CD14-positive monocyte (primary cell): Measurements from ENCODE around the gene IL12B. TPM values are rescaled to one million over a fixed set of nuclear protein-coding genes. Genes with fewer than 3 reads are reported as not detected.

Experiments used
- DNase-seq, 3 donors: peaks; one replicate each; pipeline ENCODE4 v3.0.0-alpha.2; 2011 to 2022
- H2AFZ ChIP-seq: 2 replicates; pipeline ENCODE4 v1.6.0; 2012; ENCODE audit warnings: mild to moderate bottlenecking, low read depth, low read length, inconsistent platforms; ENCODE audit not compliant: insufficient read depth, poor library complexity, severe bottlenecking
- H3K27ac ChIP-seq, 2 donors: 1 replicate in 1 of 2; 2 replicates in 1 of 2; pipeline ENCODE4 v1.5.1; 2012 to 2013; ENCODE audit warnings: low read length in 2 of 2, control low read depth in 1 of 2, inconsistent platforms in 1 of 2, low read depth in 1 of 2, mild to moderate bottlenecking in 1 of 2
- H3K27me3 ChIP-seq, 2 donors: one replicate each; pipeline versions ENCODE4 v1.6.0 to v1.6.1; 2011 to 2013; ENCODE audit warnings: low read length in 2 of 2; ENCODE audit not compliant: control insufficient read depth in 2 of 2, insufficient read depth in 2 of 2
- H3K36me3 ChIP-seq, 2 donors: replicated peaks in 1 of 2; 1 replicate in 1 of 2; 2 replicates in 1 of 2; pipeline versions ENCODE4 v1.5.1 to v1.6.1; 2012 to 2013; ENCODE audit warnings: low read length in 2 of 2, control low read depth in 1 of 2, inconsistent platforms in 1 of 2, mild to moderate bottlenecking in 1 of 2; ENCODE audit not compliant: insufficient read depth in 2 of 2, control insufficient read depth in 1 of 2
- H3K4me1 ChIP-seq, 2 donors: 1 replicate in 1 of 2; 2 replicates in 1 of 2; pipeline versions ENCODE4 v1.5.1 to v1.6.1; 2012 to 2013; ENCODE audit warnings: low read length in 2 of 2, control low read depth in 1 of 2, inconsistent platforms in 1 of 2, mild to moderate bottlenecking in 1 of 2, moderate library complexity in 1 of 2; ENCODE audit not compliant: insufficient read depth in 2 of 2, control insufficient read depth in 1 of 2
- H3K4me2 ChIP-seq: replicated peaks from 2 replicates; pipeline ENCODE3; 2012; ENCODE audit warnings: low read length, moderate library complexity, mild to moderate bottlenecking; ENCODE audit not compliant: poor library complexity, severe bottlenecking; ENCODE audit errors: extremely low read depth
- H3K4me3 ChIP-seq, 3 experiments: fragments of 200-600 bp in 1 of 3; sonication (generic) in 1 of 3; replicated peaks in 1 of 3; 1 replicate in 2 of 3; 2 replicates in 1 of 3; pipeline ENCODE4 v1.5.1; 2011 to 2013; ENCODE audit warnings: low read length in 3 of 3, mild to moderate bottlenecking in 3 of 3, control low read depth in 2 of 3, low read depth in 2 of 3, inconsistent platforms in 1 of 3, moderate library complexity in 1 of 3
- H3K79me2 ChIP-seq: 2 replicates; pipeline ENCODE4 v1.6.0; 2012; ENCODE audit warnings: mild to moderate bottlenecking, control low read depth, inconsistent platforms, low read length, moderate library complexity; ENCODE audit not compliant: insufficient read depth
- H3K9ac ChIP-seq: 2 replicates; pipeline ENCODE4 v1.6.0; 2017; ENCODE audit warnings: low read length, mild to moderate bottlenecking; ENCODE audit not compliant: insufficient read depth, poor library complexity, severe bottlenecking
- H3K9me3 ChIP-seq, 2 donors: replicated peaks in 1 of 2; 1 replicate in 1 of 2; 2 replicates in 1 of 2; pipeline versions ENCODE4 v1.5.1 to v1.6.1; 2012 to 2013; ENCODE audit warnings: low read length in 2 of 2, control low read depth in 1 of 2; ENCODE audit not compliant: control insufficient read depth in 1 of 2, insufficient read depth in 1 of 2
- H4K20me1 ChIP-seq: 2 replicates; pipeline ENCODE4 v1.6.0; 2012; ENCODE audit warnings: mild to moderate bottlenecking, low read length, control low read depth, moderate library complexity; ENCODE audit not compliant: insufficient read depth
- H3K27ac Mint-ChIP-seq, 7 donors: one replicate each; pipeline ENCODE4 v1.8.0; 2020; ENCODE audit warnings: mild to moderate bottlenecking in 7 of 7, mixed read lengths in 7 of 7, moderate library complexity in 6 of 7, inconsistent platforms in 2 of 7
- H3K27me3 Mint-ChIP-seq, 3 donors: one replicate each; pipeline ENCODE4 v1.8.0; 2021 to 2022; ENCODE audit warnings: low read depth in 3 of 3, mild to moderate bottlenecking in 3 of 3, mixed read lengths in 3 of 3, moderate library complexity in 3 of 3, inconsistent platforms in 1 of 3
- H3K36me3 Mint-ChIP-seq, 2 donors: one replicate each; pipeline ENCODE4 v1.8.0; 2020; ENCODE audit warnings: mixed read lengths in 2 of 2, inconsistent platforms in 1 of 2, mild to moderate bottlenecking in 1 of 2
- H3K4me1 Mint-ChIP-seq: one replicate; pipeline ENCODE4 v1.8.0; 2020; ENCODE audit warnings: mild to moderate bottlenecking, mixed read lengths
- H3K4me3 Mint-ChIP-seq, 2 donors: one replicate each; pipeline ENCODE4 v1.8.0; 2020; ENCODE audit warnings: mild to moderate bottlenecking in 2 of 2, mixed read lengths in 2 of 2, moderate library complexity in 1 of 2
- H3K9me3 Mint-ChIP-seq, 7 donors: one replicate each; pipeline ENCODE4 v1.8.0; 2020 to 2022; ENCODE audit warnings: mixed read lengths in 7 of 7, mild to moderate bottlenecking in 6 of 7, moderate library complexity in 6 of 7, inconsistent platforms in 2 of 7
- CTCF ChIP-seq: fragments of 200-600 bp; IDR thresholded peaks from one replicate; pipeline ENCODE4 v1.8.0; 2022; ENCODE audit warnings: antibody characterized with exemption, mild to moderate bottlenecking
- WGBS: methylation state at CpG from one replicate; pipeline ENCODE4 v1.1.5; 2013; ENCODE audit warnings: missing lambda C conversion rate; ENCODE audit not compliant: insufficient coverage; 5-methylcytosine and 5-hydroxymethylcytosine counted together
- intact Hi-C, 2 donors: fragments of 100-400 bp; cut with micrococcal nuclease; formaldehyde crosslinking; loops; one replicate each; pipeline versions ENCODE4 v1.15.0 to v1.15.1; 2023
- polyA plus RNA-seq, 3 donors: library from polyadenylated mRNA; depleted of rRNA in 1 of 3; unstranded in 2 of 3; stranded (reverse) in 1 of 3; fragments of 300-500 nt in 2 of 3; fragments of >200 nt in 1 of 3; fragmentation: Illumina TruSeq in 2 of 3; gene quantifications; 1 replicate in 2 of 3; 2 replicates in 1 of 3; pipeline ENCODE4 v1.2.3, GENCODE V29; 2012 to 2021

The IL12B gene
- polyA plus RNA-seq, 3 donors: not detected

GRCh38 chr5:159319832-159320231, 10.5 kb downstream of the IL12B start:
- H3K4me3 ChIP-seq: no peak overlapping the region
- no peaks in the 10 kb centered on the region for H3K36me3 ChIP-seq
- intact Hi-C loops: loop anchor here (5.0 to 10.0 kb wide), 2 partner anchors 163 to 165 kb away; no protein-coding TSS in a partner anchor
- DNase-seq: no peak
- Mint-ChIP-seq H3K4me1 (peaks cover 2% of the 10 kb centered on the region), H3K27me3 (no peaks in the 10 kb centered on the region), H3K4me3 (no peak overlapping the region), H3K27ac (no peak overlapping the region), H3K36me3 (no peaks in the 10 kb centered on the region), H3K9me3 (no peaks in the 10 kb centered on the region)
- H3K9me3 ChIP-seq: no peaks in the 10 kb centered on the region
- H3K27ac ChIP-seq: no peak overlapping the region
- H3K27me3 ChIP-seq: no peaks in the 10 kb centered on the region
- WGBS: no CpG with 5 or more reads among the region's 2 CpGs
- no peaks in the 10 kb centered on the region for H3K79me2 ChIP-seq
- no peak overlapping the region for H3K4me2 ChIP-seq
- no peaks in the 10 kb centered on the region for H3K4me1 ChIP-seq
- H3K9ac ChIP-seq: no peak overlapping the region
- no peaks in the 10 kb centered on the region for H4K20me1 ChIP-seq
- H2AFZ ChIP-seq: no peak overlapping the region
- no peak for TF ChIP-seq CTCF

GRCh38 chr5:159319363-159319762, 10.9 kb downstream of the IL12B start:
- Mint-ChIP-seq H3K4me1 (peaks cover 2% of the 10 kb centered on the region), H3K27me3 (no peaks in the 10 kb centered on the region), H3K4me3 (no peak overlapping the region), H3K9me3 (no peaks in the 10 kb centered on the region), H3K27ac (no peak overlapping the region), H3K36me3 (no peaks in the 10 kb centered on the region)
- Histone ChIP-seq H4K20me1 (no peaks in the 10 kb centered on the region), H3K27ac (no peak overlapping the region), H3K79me2 (no peaks in the 10 kb centered on the region), H3K4me2 (no peak overlapping the region), H3K4me3 (no peak overlapping the region), H3K4me1 (no peaks in the 10 kb centered on the region), H3K27me3 (no peaks in the 10 kb centered on the region), H3K9ac (no peak overlapping the region), H3K9me3 (no peaks in the 10 kb centered on the region), H2AFZ (no peak overlapping the region), H3K36me3 (no peaks in the 10 kb centered on the region)
- 65% methylated on average over 3 of the region's 3 CpGs for WGBS
- TF ChIP-seq CTCF: no peak
- DNase-seq: no peak
- intact Hi-C loops: loop anchor here (5.0 to 10.0 kb wide), 2 partner anchors 162 to 165 kb away; no protein-coding TSS in a partner anchor
